HG03025 (cell line): Measurements from ENCODE around the gene LPP.

ENCODE experiments used
- ATAC-seq: cut with Tn5 transposase; IDR thresholded peaks from one replicate; pipeline ENCODE4 v1.9.1; 2021; ENCODE audit warnings: mild to moderate bottlenecking, moderate library complexity; ENCODE audit not compliant: unreplicated experiment, low FRiP score

Gene LPP

DNA sequence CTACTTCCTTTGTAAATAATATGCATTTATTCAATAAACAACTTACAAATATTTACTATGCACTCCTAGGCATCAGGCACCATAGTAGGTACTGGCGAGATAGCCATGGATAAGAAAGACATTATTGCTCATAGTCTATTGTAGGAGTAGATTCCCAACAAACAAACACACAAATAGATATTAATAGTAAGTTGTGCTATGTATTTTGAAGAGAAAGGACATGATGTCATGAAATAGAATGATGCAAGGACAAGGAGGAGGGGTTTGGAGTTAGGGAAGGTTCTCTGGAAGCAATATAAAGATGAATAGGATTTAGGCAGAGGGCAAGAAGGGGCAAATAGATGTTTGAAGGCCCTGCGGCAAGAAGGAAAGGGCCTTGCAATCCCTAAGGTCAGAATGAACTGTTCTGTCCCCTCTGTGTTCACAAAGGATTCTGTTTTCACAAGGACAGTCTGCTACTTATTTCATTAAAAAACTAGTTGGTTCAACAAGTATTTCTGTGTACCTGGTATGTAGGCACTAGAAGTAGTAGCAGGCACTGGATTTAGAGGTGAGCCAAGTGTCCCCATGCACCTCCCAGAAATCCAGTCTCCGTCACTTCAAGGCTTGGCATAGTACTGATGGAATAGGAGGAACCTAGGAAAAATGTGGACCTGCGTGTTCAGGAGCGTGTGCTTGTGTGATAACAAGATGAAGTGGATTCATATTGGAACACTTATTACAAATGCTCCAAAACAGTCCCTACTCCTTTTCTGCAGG, 786.0 kb downstream of the LPP start:
- no peak for ATAC-seq
